B cell (primary cell): ENCODE results near the gene RRM1. TPM values are rescaled to one million over a fixed set of nuclear protein-coding genes. Genes with fewer than 3 reads are reported as not detected.
"Not testable (repeated sequence)": the region's sequence is repeated elsewhere in the genome, so short reads cannot be mapped to it uniquely, and the experiment has no call there.

Experiments used
- ATAC-seq: fragments of 200-7000 bp; cut with Tn5 transposase; one replicate; pipeline ENCODE4 v1.10.0; 2021; ENCODE audit warnings: low read depth, mild to moderate bottlenecking, moderate number of reproducible peaks, moderate library complexity
- CTCF ChIA-PET: fragments of 350-600 bp; sonication (Branson Sonifier 250); formaldehyde crosslinking; loops from one replicate; lab custom pipeline; 2021; ENCODE audit warnings: antibody characterized with exemption, inconsistent platforms; lab: Charles Lee
- POLR2A ChIA-PET: fragments of 350-600 bp; sonication (Branson Sonifier 250); formaldehyde crosslinking; loops from one replicate; lab custom pipeline; 2021; ENCODE audit warnings: antibody characterized with exemption; lab: Charles Lee
- DNase-seq: peaks from one replicate; pipeline ENCODE4 v3.0.0; 2013
- H2AFZ ChIP-seq: 2 replicates; pipeline ENCODE4 v1.6.1; 2012; ENCODE audit warnings: mild to moderate bottlenecking, low read depth, low read length; ENCODE audit not compliant: insufficient read depth, poor library complexity, severe bottlenecking
- H3K27ac ChIP-seq, 2 donors: 1 replicate in 1 of 2; 2 replicates in 1 of 2; pipeline ENCODE4 v1.5.1; 2012 to 2013; ENCODE audit warnings: low read length in 2 of 2, mild to moderate bottlenecking in 2 of 2, moderate library complexity in 1 of 2
- H3K27me3 ChIP-seq, 4 experiments: fragments of 200-600 bp in 1 of 4; sonication (generic) in 1 of 4; replicated peaks in 1 of 4; 1 replicate in 2 of 4; 2 replicates in 2 of 4; pipeline versions ENCODE4 v1.6.1 to v1.7.0; 2013 to 2016; ENCODE audit warnings: low read length in 3 of 4, mild to moderate bottlenecking in 2 of 4, mixed read lengths in 1 of 4, moderate library complexity in 1 of 4; ENCODE audit not compliant: insufficient read depth in 4 of 4, control insufficient read depth in 3 of 4; ENCODE audit errors: control extremely low read depth in 1 of 4
- H3K36me3 ChIP-seq, 2 experiments: replicated peaks in 1 of 2; 1 replicate in 1 of 2; 2 replicates in 1 of 2; pipeline versions ENCODE4 v1.6.1 to v1.7.1; 2013; ENCODE audit warnings: low read length in 1 of 2; ENCODE audit not compliant: insufficient read depth in 2 of 2, control insufficient read depth in 1 of 2; ENCODE audit errors: control extremely low read depth in 1 of 2, extremely low read depth in 1 of 2
- H3K4me1 ChIP-seq, 2 donors: fragments of 200-600 bp in 1 of 2; sonication (generic) in 1 of 2; 1 replicate in 1 of 2; 2 replicates in 1 of 2; pipeline versions ENCODE4 v1.5.1 to v1.6.1; 2013 to 2017; ENCODE audit warnings: low read length in 2 of 2; ENCODE audit not compliant: control insufficient read depth in 2 of 2, insufficient read depth in 2 of 2
- H3K4me2 ChIP-seq: replicated peaks from 2 replicates; pipeline ENCODE3; 2012; ENCODE audit warnings: mild to moderate bottlenecking, low read depth, low read length; ENCODE audit not compliant: poor library complexity, severe bottlenecking
- H3K4me3 ChIP-seq, 5 experiments: fragments of 200-600 bp in 1 of 5; sonication (generic) in 1 of 5; 1 replicate in 3 of 5; 2 replicates in 2 of 5; pipeline versions ENCODE4 v1.5.1 to v1.7.0; 2011 to 2016; ENCODE audit warnings: low read length in 4 of 5, mild to moderate bottlenecking in 4 of 5, low read depth in 2 of 5, control low read depth in 1 of 5, moderate library complexity in 1 of 5; ENCODE audit not compliant: insufficient read depth in 1 of 5; ENCODE audit errors: control extremely low read depth in 1 of 5, extremely low read depth in 1 of 5
- H3K79me2 ChIP-seq: fragments of 200-600 bp; sonication (generic); one replicate; pipeline ENCODE4 v1.6.0; 2016; ENCODE audit warnings: low read length; ENCODE audit not compliant: control insufficient read depth, insufficient read depth
- H3K9ac ChIP-seq: fragments of 200-600 bp; sonication (generic); 2 replicates; pipeline ENCODE4 v1.6.1; 2017; ENCODE audit warnings: mild to moderate bottlenecking, low read length, moderate library complexity
- H3K9me3 ChIP-seq, 3 donors: one replicate each; pipeline versions ENCODE4 v1.6.1 to v1.7.1; 2013; ENCODE audit warnings: low read length in 2 of 3; ENCODE audit not compliant: control insufficient read depth in 2 of 3, insufficient read depth in 1 of 3; ENCODE audit errors: control extremely low read depth in 1 of 3
- H4K20me1 ChIP-seq: 2 replicates; pipeline ENCODE4 v1.6.0; 2012; ENCODE audit warnings: mild to moderate bottlenecking, low read length; ENCODE audit not compliant: insufficient read depth, control insufficient read depth, poor library complexity, severe bottlenecking
- H3K27ac Mint-ChIP-seq: one replicate; pipeline ENCODE4 v1.8.0; 2021; ENCODE audit warnings: mixed read lengths
- H3K27me3 Mint-ChIP-seq: one replicate; pipeline ENCODE4 v1.8.0; 2021; ENCODE audit warnings: mixed read lengths
- H3K4me1 Mint-ChIP-seq: one replicate; pipeline ENCODE4 v1.8.0; 2021; ENCODE audit warnings: mixed read lengths
- H3K4me3 Mint-ChIP-seq: one replicate; pipeline ENCODE4 v1.8.0; 2021; ENCODE audit warnings: mixed read lengths
- H3K9me3 Mint-ChIP-seq: one replicate; pipeline ENCODE4 v1.8.0; 2022; ENCODE audit warnings: mixed read lengths; ENCODE audit not compliant: insufficient read depth
- CTCF ChIP-seq: fragments of 200-600 bp; IDR thresholded peaks from one replicate; pipeline ENCODE4 v1.8.0; 2022; ENCODE audit warnings: antibody characterized with exemption, mild to moderate bottlenecking
- EZH2 ChIP-seq: IDR thresholded peaks from 2 replicates; pipeline ENCODE4 v1.6.1; 2012; ENCODE audit warnings: borderline replicate concordance, low read depth, mild to moderate bottlenecking, moderate library complexity, low read length; ENCODE audit not compliant: insufficient read depth, poor library complexity, severe bottlenecking
- WGBS: methylation state at CpG from one replicate; pipeline ENCODE4 v1.1.5; 2013; ENCODE audit warnings: missing lambda C conversion rate; ENCODE audit not compliant: insufficient coverage; 5-methylcytosine and 5-hydroxymethylcytosine counted together
- intact Hi-C: fragments of 100-400 bp; cut with micrococcal nuclease; formaldehyde crosslinking; loops from one replicate; pipeline ENCODE4 v1.10.0; 2022
- polyA plus RNA-seq: library from polyadenylated mRNA; depleted of rRNA; stranded (reverse); fragments of >200 nt; gene quantifications from 2 replicates; pipeline ENCODE4 v1.2.3, GENCODE V29; 2012
- total RNA-seq, 2 donors: library from RNA; stranded (reverse); fragments of 120-200 nt in 1 of 2; gene quantifications; 1 replicate in 1 of 2; 2 replicates in 1 of 2; pipeline versions ENCODE4 v1.2.3 to v1.2.4, GENCODE V29; 2013 to 2022

Gene RRM1
- total and polyA plus RNA-seq, 2 donors (not counting 1 experiment from before 2014, with no cell fraction given), result 6.0 to 24.5 TPM

GRCh38 chr11:4156571-4156970, 62.0 kb downstream of the RRM1 start:
- no peaks in the 10 kb centered on the region for H3K4me1 ChIP-seq
- no peaks in the 10 kb centered on the region for H3K27me3 Mint-ChIP-seq
- no peaks in the 10 kb centered on the region for H3K36me3 ChIP-seq
- H3K27me3 ChIP-seq, result no peaks in the 10 kb centered on the region
- no peak for TF ChIP-seq EZH2
- TF ChIP-seq CTCF, result no peak
- H3K79me2 ChIP-seq, result no peaks in the 10 kb centered on the region
- H3K4me3 Mint-ChIP-seq, result no peak overlapping the region
- POLR2A ChIA-PET, result no interaction called here
- no peak overlapping the region for H3K4me3 ChIP-seq
- no peak overlapping the region for H3K9ac ChIP-seq
- no peak overlapping the region for H2AFZ ChIP-seq
- no peaks in the 10 kb centered on the region for H3K9me3 ChIP-seq
- H4K20me1 ChIP-seq, result no peaks in the 10 kb centered on the region
- ATAC-seq (no peak), DNase-seq (no peak)
- intact Hi-C loops, result no loop called here
- H3K4me1 Mint-ChIP-seq, result no peaks in the 10 kb centered on the region
- no peaks in the 10 kb centered on the region for H3K9me3 Mint-ChIP-seq
- no peak overlapping the region for H3K27ac Mint-ChIP-seq
- H3K27ac ChIP-seq, result no peak overlapping the region
- CTCF ChIA-PET, result no interaction called here
- H3K4me2 ChIP-seq, result no peak overlapping the region

DNA sequence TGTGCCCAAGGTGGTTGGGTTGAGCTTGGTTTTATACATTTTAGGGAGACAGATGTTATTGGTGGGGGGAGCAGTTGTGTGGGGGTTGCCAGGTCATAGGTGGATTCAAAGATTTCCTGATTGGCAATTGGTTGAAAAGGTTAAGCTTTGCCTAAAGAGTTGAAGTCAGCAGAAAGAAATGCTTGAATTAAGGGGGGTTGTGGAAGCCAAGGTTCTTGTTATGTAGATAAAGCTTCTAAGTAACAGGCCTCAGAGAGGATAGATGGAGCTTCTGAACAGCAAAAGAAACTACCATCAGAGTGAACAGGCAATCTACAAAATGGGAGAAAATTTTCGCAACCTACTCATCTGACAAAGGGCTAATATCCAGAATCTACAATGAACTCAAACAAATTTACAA, 64.2 kb downstream of the RRM1 start:
- POLR2A ChIA-PET, ATAC-seq, H4K20me1 ChIP-seq, H3K4me1 Mint-ChIP-seq, H3K9ac ChIP-seq, H3K4me1 ChIP-seq, H3K36me3 ChIP-seq, H3K4me2 ChIP-seq, H3K4me3 Mint-ChIP-seq, H3K9me3 ChIP-seq, CTCF ChIA-PET, intact Hi-C loops, DNase-seq, H3K9me3 Mint-ChIP-seq, H3K27ac ChIP-seq, H3K4me3 ChIP-seq, H3K79me2 ChIP-seq, H2AFZ ChIP-seq, H3K27me3 Mint-ChIP-seq, H3K27ac Mint-ChIP-seq, H3K27me3 ChIP-seq: not testable (repeated sequence)
- WGBS, result no CpG with 5 or more reads among the region's 1 CpG
